ENCODE results near the gene TMEM131.

- no peak for TF ChIP-seq CTCF (conservative IDR thresholded peaks at IDR 0.05)
- TF ChIP-seq EZH2 (IDR thresholded peaks at IDR 0.05; ENCODE audit: low read depth) = no peak
These were observed 264.3 kb downstream of the TMEM131 start for GRCh38 chr2:97731274-97732020.

Data from PC-9 (cell line).